ENCODE data around the gene ATXN1. TPM values are rescaled to one million over a fixed set of nuclear protein-coding genes. Genes with fewer than 3 reads are reported as not detected.

The ATXN1 gene
- total and polyA plus RNA-seq, 2 of the 8 experiments (the other 6 are each of a cell fraction or from before 2014, with no cell fraction given): 1.6 to 4.0 TPM

DNA sequence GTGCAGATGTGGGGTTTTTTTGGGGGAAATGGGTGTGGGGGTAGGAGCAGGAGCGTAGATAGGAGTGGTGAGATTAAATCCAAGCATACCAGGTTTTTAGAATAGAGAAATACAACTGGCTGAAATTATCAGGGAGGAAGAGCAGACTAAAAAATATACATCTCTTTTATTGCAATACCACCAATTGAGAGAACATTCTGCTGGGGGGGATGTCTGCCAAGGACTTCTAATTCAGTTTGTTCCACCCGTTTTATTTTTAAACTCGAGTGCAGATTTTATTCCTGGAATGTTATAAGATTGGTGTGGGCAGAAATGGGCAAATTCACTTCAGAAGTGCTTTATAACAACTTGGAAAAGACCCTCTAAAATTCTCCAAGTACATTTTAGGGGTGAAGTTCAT, 330.2 kb downstream of the ATXN1 start:
- no peaks in the 10 kb centered on the region; a peak in 1 of 8 replicates for H3K36me3 ChIP-seq (ENCODE audit: control insufficient read depth in 2 of 4, insufficient read depth in 4 of 4, low read length in 3 of 4)
- no peak overlapping the region for H4K91ac ChIP-seq (replicated peaks; ENCODE audit: insufficient read length, low read length)
- H2BK15ac ChIP-seq (ENCODE audit: low read length): no peak overlapping the region
- no peak overlapping the region for H2BK120ac ChIP-seq (replicated peaks; ENCODE audit: low read depth, low read length)
- H2BK12ac ChIP-seq (ENCODE audit: low read depth, low read length): no peak overlapping the region
- ChIA-PET CTCF (ENCODE audit: partially characterized antibody) (no interaction called here), POLR2A (ENCODE audit: partially characterized antibody) (no interaction called here)
- H3K27me3 ChIP-seq (replicated peaks in 1 of 4; ENCODE audit: control insufficient read depth in 3 of 4, extremely low read depth in 1 of 4, insufficient read depth in 3 of 4, low read length in 3 of 4): no peaks in the 10 kb centered on the region
- H3K4me1 ChIP-seq (replicated peaks in 1 of 4; ENCODE audit: control insufficient read depth in 3 of 4, insufficient read depth in 4 of 4, low read length in 3 of 4): no peaks in the 10 kb centered on the region
- H4K5ac ChIP-seq (ENCODE audit: insufficient read length, low read depth, low read length): no peak overlapping the region
- no peak overlapping the region for H2BK5ac ChIP-seq (ENCODE audit: low read depth, low read length)
- H2AFZ ChIP-seq (ENCODE audit: low read length): no peak overlapping the region
- H4K20me1 ChIP-seq (replicated peaks in 1 of 2; ENCODE audit: control insufficient read depth in 1 of 2, insufficient read depth in 2 of 2, low read length in 2 of 2): no peaks in the 10 kb centered on the region
- H3K9me3 ChIP-seq (ENCODE audit: insufficient read depth in 2 of 2, low read depth in 1 of 2, low read length in 1 of 2): no peaks in the 10 kb centered on the region
- H3K4me2 ChIP-seq (ENCODE audit: insufficient read depth in 1 of 2, low read depth in 2 of 2, low read length in 2 of 2): no peak overlapping the region
- no peak overlapping the region for H2BK20ac ChIP-seq (ENCODE audit: low read length)
- H3K23ac ChIP-seq (ENCODE audit: insufficient read length): no peak overlapping the region
- no peak for DNase-seq (ENCODE audit: low read depth in 1 of 2, low spot score in 2 of 2)
- H3K23me2 ChIP-seq (ENCODE audit: low read depth, low read length): no peaks in the 10 kb centered on the region; the same call in 1 of the 2 replicates
- H3K14ac ChIP-seq (ENCODE audit: insufficient read length): no peak overlapping the region
- no peak overlapping the region for H3K9ac ChIP-seq (replicated peaks in 1 of 4; ENCODE audit: extremely low read depth in 1 of 4, low read depth in 3 of 4, low read length in 3 of 4)
- H3K56ac ChIP-seq (replicated peaks; ENCODE audit: insufficient read length, low read depth, low read length): no peak overlapping the region
- H3K18ac ChIP-seq (ENCODE audit: extremely low read depth, low read length): no peak overlapping the region
- no peak overlapping the region for H3K4me3 ChIP-seq (ENCODE audit: extremely low read depth in 1 of 4, insufficient read depth in 2 of 4, low read depth in 3 of 4, low read length in 4 of 4)
- no peaks in the 10 kb centered on the region for H3K79me1 ChIP-seq (ENCODE audit: low read depth, low read length)
- no peak overlapping the region for H4K8ac ChIP-seq (ENCODE audit: extremely low read depth, insufficient read depth, low read length)
- no peaks in the 10 kb centered on the region for H3K79me2 ChIP-seq (ENCODE audit: control insufficient read depth in 1 of 2, insufficient read depth in 2 of 2, low read length in 2 of 2)
- FAIRE-seq: no peak
- no peak overlapping the region for H2AK5ac ChIP-seq (ENCODE audit: low read depth, low read length)
- H3K27ac ChIP-seq (ENCODE audit: low read depth, low read length): no peak overlapping the region
- 89 to 100% methylated on average over 1 to 3 of the region's 3 CpGs for WGBS, 2 experiments (ENCODE audit: extremely low coverage in 1 of 2, insufficient coverage in 1 of 2, insufficient read length in 1 of 2, insufficient replicate concordance in 2 of 2, low coverage in 1 of 2, low lambda C conversion rate in 2 of 2, missing lambda C conversion rate in 1 of 2)
- no peak overlapping the region for H3K4ac ChIP-seq (replicated peaks; ENCODE audit: insufficient read length, low read depth, low read length)
- no peak for TF ChIP-seq CEBPB (IDR thresholded peaks at IDR 0.05; ENCODE audit: low read depth, low read length)
- TF ChIP-seq MAFK (IDR thresholded peaks at IDR 0.05; ENCODE audit: low read depth, low read length): no peak
- no peak for TF ChIP-seq BCL11A (IDR thresholded peaks at IDR 0.05; ENCODE audit: low read depth in 2 of 2, low read length in 2 of 2)
- TF ChIP-seq, protein P1, sequence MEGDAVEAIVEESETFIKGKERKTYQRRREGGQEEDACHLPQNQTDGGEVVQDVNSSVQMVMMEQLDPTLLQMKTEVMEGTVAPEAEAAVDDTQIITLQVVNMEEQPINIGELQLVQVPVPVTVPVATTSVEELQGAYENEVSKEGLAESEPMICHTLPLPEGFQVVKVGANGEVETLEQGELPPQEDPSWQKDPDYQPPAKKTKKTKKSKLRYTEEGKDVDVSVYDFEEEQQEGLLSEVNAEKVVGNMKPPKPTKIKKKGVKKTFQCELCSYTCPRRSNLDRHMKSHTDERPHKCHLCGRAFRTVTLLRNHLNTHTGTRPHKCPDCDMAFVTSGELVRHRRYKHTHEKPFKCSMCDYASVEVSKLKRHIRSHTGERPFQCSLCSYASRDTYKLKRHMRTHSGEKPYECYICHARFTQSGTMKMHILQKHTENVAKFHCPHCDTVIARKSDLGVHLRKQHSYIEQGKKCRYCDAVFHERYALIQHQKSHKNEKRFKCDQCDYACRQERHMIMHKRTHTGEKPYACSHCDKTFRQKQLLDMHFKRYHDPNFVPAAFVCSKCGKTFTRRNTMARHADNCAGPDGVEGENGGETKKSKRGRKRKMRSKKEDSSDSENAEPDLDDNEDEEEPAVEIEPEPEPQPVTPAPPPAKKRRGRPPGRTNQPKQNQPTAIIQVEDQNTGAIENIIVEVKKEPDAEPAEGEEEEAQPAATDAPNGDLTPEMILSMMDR (IDR thresholded peaks at IDR 0.05; ENCODE audit: control extremely low read depth in 1 of 3, insufficient read depth in 1 of 3, low read depth in 1 of 3, low read length in 3 of 3): no peak
- TF ChIP-seq GABPA (IDR thresholded peaks at IDR 0.05; ENCODE audit: borderline replicate concordance, insufficient read depth, low read length): no peak
- no peak for TF ChIP-seq FOSL1 (IDR thresholded peaks at IDR 0.05; ENCODE audit: insufficient read depth, low read depth, low read length)
- TF ChIP-seq JUND (IDR thresholded peaks at IDR 0.05; ENCODE audit: low read length): no peak
- TF ChIP-seq, protein P2, sequence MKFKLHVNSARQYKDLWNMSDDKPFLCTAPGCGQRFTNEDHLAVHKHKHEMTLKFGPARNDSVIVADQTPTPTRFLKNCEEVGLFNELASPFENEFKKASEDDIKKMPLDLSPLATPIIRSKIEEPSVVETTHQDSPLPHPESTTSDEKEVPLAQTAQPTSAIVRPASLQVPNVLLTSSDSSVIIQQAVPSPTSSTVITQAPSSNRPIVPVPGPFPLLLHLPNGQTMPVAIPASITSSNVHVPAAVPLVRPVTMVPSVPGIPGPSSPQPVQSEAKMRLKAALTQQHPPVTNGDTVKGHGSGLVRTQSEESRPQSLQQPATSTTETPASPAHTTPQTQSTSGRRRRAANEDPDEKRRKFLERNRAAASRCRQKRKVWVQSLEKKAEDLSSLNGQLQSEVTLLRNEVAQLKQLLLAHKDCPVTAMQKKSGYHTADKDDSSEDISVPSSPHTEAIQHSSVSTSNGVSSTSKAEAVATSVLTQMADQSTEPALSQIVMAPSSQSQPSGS (IDR thresholded peaks at IDR 0.05; ENCODE audit: low read length): no peak
- no peak for TF ChIP-seq EZH2 (IDR thresholded peaks at IDR 0.05; ENCODE audit: low read depth, low read length, severe bottlenecking)
- TF ChIP-seq KDM1A (IDR thresholded peaks at IDR 0.05; ENCODE audit: borderline replicate concordance, low read length): no peak
- TF ChIP-seq TAF1 (IDR thresholded peaks at IDR 0.05; ENCODE audit: low read depth, low read length): no peak
